ENCODE results near the gene RAD51AP1.

The RAD51AP1 gene

DNA sequence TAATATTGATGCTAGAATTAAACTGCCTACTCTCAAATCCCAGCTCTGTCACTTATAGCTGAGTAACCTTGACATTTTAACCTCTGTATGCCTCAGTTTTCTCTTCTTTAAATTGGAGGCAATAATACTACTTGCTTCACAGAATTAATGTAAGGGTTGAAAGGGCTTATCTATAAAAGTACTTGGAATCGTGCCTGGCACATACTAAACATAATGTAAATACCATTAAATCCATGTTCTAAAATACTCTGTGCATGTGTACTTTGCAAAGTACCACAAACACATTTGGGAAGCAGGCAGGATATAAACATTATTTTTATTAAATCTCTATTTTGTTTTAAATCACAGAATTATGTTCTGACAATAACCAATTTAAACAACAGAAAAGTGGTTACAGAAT is 65.3 kb downstream of the RAD51AP1 start:
- H3K4me3 ChIP-seq (ENCODE audit: control insufficient read depth, low read depth, low read length): no peak overlapping the region
- DNase-seq (ENCODE audit: low read depth): no peak
- TF ChIP-seq, protein P1, sequence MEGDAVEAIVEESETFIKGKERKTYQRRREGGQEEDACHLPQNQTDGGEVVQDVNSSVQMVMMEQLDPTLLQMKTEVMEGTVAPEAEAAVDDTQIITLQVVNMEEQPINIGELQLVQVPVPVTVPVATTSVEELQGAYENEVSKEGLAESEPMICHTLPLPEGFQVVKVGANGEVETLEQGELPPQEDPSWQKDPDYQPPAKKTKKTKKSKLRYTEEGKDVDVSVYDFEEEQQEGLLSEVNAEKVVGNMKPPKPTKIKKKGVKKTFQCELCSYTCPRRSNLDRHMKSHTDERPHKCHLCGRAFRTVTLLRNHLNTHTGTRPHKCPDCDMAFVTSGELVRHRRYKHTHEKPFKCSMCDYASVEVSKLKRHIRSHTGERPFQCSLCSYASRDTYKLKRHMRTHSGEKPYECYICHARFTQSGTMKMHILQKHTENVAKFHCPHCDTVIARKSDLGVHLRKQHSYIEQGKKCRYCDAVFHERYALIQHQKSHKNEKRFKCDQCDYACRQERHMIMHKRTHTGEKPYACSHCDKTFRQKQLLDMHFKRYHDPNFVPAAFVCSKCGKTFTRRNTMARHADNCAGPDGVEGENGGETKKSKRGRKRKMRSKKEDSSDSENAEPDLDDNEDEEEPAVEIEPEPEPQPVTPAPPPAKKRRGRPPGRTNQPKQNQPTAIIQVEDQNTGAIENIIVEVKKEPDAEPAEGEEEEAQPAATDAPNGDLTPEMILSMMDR (conservative IDR thresholded peaks at IDR 0.05; ENCODE audit: control insufficient read depth, insufficient read depth, low read depth, low read length): no peak

DNA sequence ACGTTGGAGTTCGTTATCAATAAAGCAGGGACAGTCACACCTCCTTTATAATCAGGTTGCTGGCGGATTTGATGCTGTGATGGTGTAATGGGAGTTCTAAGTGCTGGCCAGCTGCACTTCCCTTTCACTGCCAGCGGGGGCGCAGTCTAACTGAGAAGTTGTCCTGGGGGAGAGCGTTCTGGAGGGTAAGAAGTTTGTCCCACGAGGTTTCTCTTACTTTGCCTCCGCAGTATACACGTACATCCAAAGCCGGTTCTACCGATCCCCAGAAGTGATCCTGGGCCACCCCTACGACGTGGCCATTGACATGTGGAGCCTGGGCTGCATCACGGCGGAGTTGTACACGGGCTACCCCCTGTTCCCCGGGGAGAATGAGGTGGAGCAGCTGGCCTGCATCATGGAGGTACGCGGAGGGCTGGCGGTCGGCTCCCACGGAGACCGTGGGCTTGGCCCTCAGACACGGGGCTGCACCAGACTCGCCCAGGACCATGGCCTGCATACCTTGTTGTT is 66.0 kb downstream of the RAD51AP1 start:
- DNase-seq (ENCODE audit: low read depth): peak; percentile 90
- peak overlapping the region; percentile 92 for H3K4me3 ChIP-seq (ENCODE audit: control insufficient read depth, low read depth, low read length)
- TF ChIP-seq, protein P1 (conservative IDR thresholded peaks at IDR 0.05; ENCODE audit: control insufficient read depth, insufficient read depth, low read depth, low read length): peak; percentile 95

DNA sequence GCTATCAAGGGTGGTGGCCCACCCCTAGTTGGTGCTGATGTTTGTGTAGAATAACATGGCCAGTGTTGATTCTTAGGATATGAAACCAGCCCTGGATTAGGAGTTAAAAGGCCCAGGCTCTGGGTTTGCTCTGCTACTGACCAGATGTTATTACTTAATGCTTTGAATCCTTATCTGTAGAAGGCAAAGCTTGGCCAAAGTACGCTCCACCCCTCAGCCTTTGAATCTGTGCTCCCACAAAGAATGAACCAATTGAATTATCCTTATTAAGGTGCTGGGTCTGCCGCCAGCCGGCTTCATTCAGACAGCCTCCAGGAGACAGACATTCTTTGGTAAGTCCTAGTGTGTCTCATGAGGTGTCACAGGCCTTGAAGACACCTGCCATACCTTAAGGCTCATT is 68.4 kb downstream of the RAD51AP1 start:
- TF ChIP-seq, protein P1 (conservative IDR thresholded peaks at IDR 0.05; ENCODE audit: control insufficient read depth, insufficient read depth, low read depth, low read length): no peak
- DNase-seq (ENCODE audit: low read depth): no peak
- no peak overlapping the region for H3K4me3 ChIP-seq (ENCODE audit: control insufficient read depth, low read depth, low read length)

DNA sequence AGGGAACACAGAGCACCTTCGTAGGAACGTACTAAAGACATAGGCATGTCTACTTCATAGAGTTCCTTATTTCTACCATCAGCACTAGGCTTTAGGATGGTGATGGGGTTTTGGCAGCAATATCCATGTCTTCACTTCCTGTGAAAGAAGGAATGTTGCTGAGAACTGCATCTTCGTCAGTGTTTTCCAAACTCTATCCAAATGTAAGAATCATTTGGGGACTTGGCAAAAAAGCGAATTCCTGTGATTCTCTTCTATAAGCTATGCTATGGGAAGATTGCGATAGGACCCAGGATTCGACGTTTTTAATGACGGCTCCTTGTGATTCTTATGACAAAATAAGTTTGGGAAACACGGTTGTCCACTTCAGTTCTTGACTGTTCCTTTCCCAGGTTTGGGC is 70.4 kb downstream of the RAD51AP1 start:
- TF ChIP-seq, protein P1 (conservative IDR thresholded peaks at IDR 0.05; ENCODE audit: control insufficient read depth, insufficient read depth, low read depth, low read length): no peak

More for the DNA sequence above, 70.4 kb downstream of the RAD51AP1 start:
- H3K4me3 ChIP-seq (ENCODE audit: control insufficient read depth, low read depth, low read length): no peak overlapping the region
- DNase-seq (ENCODE audit: low read depth): no peak
